Measurements from ENCODE around the gene EWSR1.

DNA sequence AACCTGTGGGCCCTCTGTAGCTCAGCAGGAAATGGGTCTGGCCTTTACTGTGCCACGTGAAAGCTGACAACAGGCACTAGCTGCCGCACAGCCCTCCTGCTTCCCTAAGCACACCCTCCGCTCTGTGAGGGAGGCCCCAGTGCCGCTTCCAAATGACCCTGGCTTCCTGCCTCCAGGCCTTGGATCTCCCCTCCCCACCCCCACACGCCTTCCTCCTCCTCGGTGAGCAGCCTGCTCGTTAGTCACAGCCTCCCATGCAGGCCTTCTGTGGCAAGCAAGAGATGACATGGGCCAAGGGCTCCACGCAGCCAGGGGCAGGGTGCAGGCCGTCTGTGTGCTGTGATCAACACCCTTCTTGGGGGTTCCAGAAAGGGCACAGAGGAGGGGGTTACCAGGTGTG is 62.7 kb downstream of the EWSR1 start:
- TF ChIP-seq, protein P1, sequence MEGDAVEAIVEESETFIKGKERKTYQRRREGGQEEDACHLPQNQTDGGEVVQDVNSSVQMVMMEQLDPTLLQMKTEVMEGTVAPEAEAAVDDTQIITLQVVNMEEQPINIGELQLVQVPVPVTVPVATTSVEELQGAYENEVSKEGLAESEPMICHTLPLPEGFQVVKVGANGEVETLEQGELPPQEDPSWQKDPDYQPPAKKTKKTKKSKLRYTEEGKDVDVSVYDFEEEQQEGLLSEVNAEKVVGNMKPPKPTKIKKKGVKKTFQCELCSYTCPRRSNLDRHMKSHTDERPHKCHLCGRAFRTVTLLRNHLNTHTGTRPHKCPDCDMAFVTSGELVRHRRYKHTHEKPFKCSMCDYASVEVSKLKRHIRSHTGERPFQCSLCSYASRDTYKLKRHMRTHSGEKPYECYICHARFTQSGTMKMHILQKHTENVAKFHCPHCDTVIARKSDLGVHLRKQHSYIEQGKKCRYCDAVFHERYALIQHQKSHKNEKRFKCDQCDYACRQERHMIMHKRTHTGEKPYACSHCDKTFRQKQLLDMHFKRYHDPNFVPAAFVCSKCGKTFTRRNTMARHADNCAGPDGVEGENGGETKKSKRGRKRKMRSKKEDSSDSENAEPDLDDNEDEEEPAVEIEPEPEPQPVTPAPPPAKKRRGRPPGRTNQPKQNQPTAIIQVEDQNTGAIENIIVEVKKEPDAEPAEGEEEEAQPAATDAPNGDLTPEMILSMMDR (IDR thresholded peaks at IDR 0.05): no peak
- TF ChIP-seq EZH2 (IDR thresholded peaks at IDR 0.05; ENCODE audit: borderline replicate concordance, insufficient read depth, low read depth, low read length, poor library complexity, severe bottlenecking): no peak

All from B cell (primary cell).